ENCODE results near the gene B4GALNT4.

B4GALNT4 gene

DNA sequence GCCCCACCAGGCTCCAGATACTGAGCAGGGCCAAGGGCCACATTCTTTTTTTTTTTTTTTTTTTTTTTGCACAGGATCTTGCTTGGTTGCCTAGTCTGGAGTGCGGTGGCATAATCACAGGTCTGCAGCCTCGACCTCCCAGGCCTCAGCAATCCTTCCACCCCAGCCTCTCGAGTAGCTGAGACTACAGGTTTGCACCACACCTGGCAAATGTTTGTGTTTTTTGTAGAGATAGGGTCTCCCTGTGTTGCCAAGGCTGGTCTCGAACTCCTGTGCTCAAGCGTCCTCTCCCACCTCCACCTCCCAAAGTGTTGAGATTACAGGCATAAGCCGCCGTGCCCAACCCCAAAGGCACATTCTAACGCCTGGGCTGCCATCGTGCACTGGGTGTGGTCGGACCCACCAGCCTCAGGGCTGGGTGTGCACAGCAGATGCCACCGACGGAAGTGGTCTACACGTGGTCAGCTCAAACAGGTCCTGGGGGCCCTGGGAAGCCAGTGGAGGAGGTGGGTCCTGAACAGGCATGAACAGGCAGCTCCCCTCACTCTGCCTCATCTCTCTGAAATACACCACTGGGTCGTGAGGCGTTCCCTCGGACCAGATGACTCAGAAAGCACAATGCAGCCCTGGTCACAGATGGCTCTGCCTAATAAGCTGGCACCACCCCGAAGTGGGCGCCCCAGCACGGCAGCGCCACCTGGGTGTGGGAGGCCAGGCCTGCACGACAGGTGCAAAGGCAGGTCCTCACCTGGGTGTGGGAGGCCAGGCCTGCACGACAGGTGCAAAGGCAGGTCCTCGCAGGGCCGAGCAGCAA is 5.1 kb upstream of the B4GALNT4 start:
- Histone ChIP-seq H2BK120ac (ENCODE audit: low read depth, low read length) (no peak overlapping the region), H4K91ac (ENCODE audit: low read length) (peak overlapping the region; percentile 1), H3K27me3 (ENCODE audit: control insufficient read depth in 1 of 2, insufficient read depth in 1 of 2, low read length in 2 of 2) (peaks cover 4 to 61% of the 10 kb centered on the region in 2 experiments), H2BK12ac (ENCODE audit: low read length in 2 of 2) (no peak overlapping the region), H3K18ac (ENCODE audit: low read depth in 1 of 2, low read length in 2 of 2) (no peak overlapping the region), H3K4me1 (ENCODE audit: control insufficient read depth, insufficient read depth, low read depth, low read length) (peaks cover 21% of the 10 kb centered on the region), H3K9me3 (ENCODE audit: control insufficient read depth, low read length) (peaks cover 9% of the 10 kb centered on the region), H4K8ac (ENCODE audit: low read length) (no peak overlapping the region), H3K79me1 (replicated peaks; ENCODE audit: low read length, poor library complexity, severe bottlenecking) (no peaks in the 10 kb centered on the region), H2AFZ (ENCODE audit: low read depth, low read length) (no peak overlapping the region), H2AK5ac (ENCODE audit: low read length, severe bottlenecking) (no peak overlapping the region), H2BK15ac (ENCODE audit: low read depth, poor library complexity, severe bottlenecking) (no peak overlapping the region), H3K36me3 (ENCODE audit: control insufficient read depth in 1 of 2, insufficient read depth in 2 of 2, low read depth in 1 of 2, low read length in 2 of 2) (no peaks in the 10 kb centered on the region), H3K9ac (ENCODE audit: low read length) (no peak overlapping the region), H3K4me3 (ENCODE audit: insufficient read depth in 1 of 2, low read depth in 1 of 2, low read length in 2 of 2) (no peak overlapping the region), H3K27ac (ENCODE audit: low read length, poor library complexity, severe bottlenecking) (no peak overlapping the region), H3K14ac (ENCODE audit: low read length in 2 of 2) (no peak overlapping the region), H3K23ac (ENCODE audit: low read length in 2 of 2) (no peak overlapping the region), H2BK5ac (ENCODE audit: low read depth, low read length, poor library complexity, severe bottlenecking) (no peak overlapping the region), H3K4me2 (ENCODE audit: low read length, poor library complexity, severe bottlenecking) (peak overlapping the region; percentile 7), H3K4ac (ENCODE audit: low read depth in 1 of 2, low read length in 2 of 2) (no peak overlapping the region)
- WGBS, result 66% methylated on average over 21 of the region's 24 CpGs
- no peak for DNase-seq

DNA sequence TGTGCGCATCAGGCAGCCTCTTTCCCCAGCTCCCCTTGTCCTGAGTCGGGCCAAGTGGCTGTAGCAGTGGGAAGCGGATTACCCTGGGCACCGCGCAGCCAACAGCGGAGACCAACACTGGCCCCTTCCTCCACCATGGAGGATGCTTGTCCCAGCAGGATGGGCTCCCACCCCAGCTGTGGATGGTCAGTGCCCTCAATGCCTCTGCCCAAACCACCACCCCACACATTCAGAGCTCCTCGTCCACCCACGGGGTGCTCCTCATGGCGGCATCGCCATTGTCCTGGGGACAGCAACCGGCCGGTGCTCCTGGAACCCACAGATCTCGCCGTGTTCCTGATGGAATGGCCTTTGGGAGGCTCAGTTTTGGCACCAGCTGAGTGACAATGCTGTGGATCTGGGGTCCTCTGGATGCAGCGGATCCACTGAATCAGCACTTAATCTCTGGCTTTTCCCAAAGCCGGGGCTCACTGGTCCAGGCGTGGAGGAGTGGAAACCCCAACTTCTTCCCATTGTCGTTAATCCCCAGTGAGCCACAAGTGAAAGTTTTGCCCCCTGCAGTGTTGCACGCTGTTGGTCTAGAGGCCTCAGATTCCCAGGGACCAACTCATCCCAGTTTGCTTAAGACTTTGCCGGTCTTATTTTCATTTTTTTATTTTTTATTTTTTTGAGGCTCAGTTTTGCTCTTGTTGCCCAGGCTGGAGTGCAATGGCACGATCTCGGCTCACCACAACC is 4.1 kb upstream of the B4GALNT4 start:
- no peak overlapping the region for H3K27ac ChIP-seq (ENCODE audit: low read length, poor library complexity, severe bottlenecking)
- no peak overlapping the region for H3K4me2 ChIP-seq (ENCODE audit: low read length, poor library complexity, severe bottlenecking)
- H2BK120ac ChIP-seq (ENCODE audit: low read depth, low read length), result no peak overlapping the region
- no peak overlapping the region for H3K9ac ChIP-seq (ENCODE audit: low read length)
- no peak for DNase-seq
- peaks cover 9% of the 10 kb centered on the region for H3K9me3 ChIP-seq (ENCODE audit: control insufficient read depth, low read length)
- H2BK15ac ChIP-seq (ENCODE audit: low read depth, poor library complexity, severe bottlenecking), result no peak overlapping the region
- no peak overlapping the region for H4K8ac ChIP-seq (ENCODE audit: low read length)
- no peaks in the 10 kb centered on the region for H3K79me1 ChIP-seq (replicated peaks; ENCODE audit: low read length, poor library complexity, severe bottlenecking)
- H2BK5ac ChIP-seq (ENCODE audit: low read depth, low read length, poor library complexity, severe bottlenecking), result no peak overlapping the region
- peaks cover 4 to 55% of the 10 kb centered on the region in 2 experiments for H3K27me3 ChIP-seq (ENCODE audit: control insufficient read depth in 1 of 2, insufficient read depth in 1 of 2, low read length in 2 of 2)
- H2AFZ ChIP-seq (ENCODE audit: low read depth, low read length), result no peak overlapping the region
- H3K36me3 ChIP-seq (ENCODE audit: control insufficient read depth in 1 of 2, insufficient read depth in 2 of 2, low read depth in 1 of 2, low read length in 2 of 2), result no peaks in the 10 kb centered on the region
- no peak overlapping the region for H2BK12ac ChIP-seq (ENCODE audit: low read length in 2 of 2)
- H3K23ac ChIP-seq (ENCODE audit: low read length in 2 of 2), result no peak overlapping the region
- H3K4me3 ChIP-seq (ENCODE audit: insufficient read depth in 1 of 2, low read depth in 1 of 2, low read length in 2 of 2), result no peak overlapping the region
- H3K4ac ChIP-seq (ENCODE audit: low read depth in 1 of 2, low read length in 2 of 2), result no peak overlapping the region
- peaks cover 24% of the 10 kb centered on the region for H3K4me1 ChIP-seq (ENCODE audit: control insufficient read depth, insufficient read depth, low read depth, low read length)
- no peak overlapping the region for H3K18ac ChIP-seq (ENCODE audit: low read depth in 1 of 2, low read length in 2 of 2)
- no peak overlapping the region for H4K91ac ChIP-seq (ENCODE audit: low read length)
- no peak overlapping the region for H2AK5ac ChIP-seq (ENCODE audit: low read length, severe bottlenecking)
- 87% methylated on average over 22 of the region's 22 CpGs for WGBS
- H3K14ac ChIP-seq (ENCODE audit: low read length in 2 of 2), result no peak overlapping the region

DNA sequence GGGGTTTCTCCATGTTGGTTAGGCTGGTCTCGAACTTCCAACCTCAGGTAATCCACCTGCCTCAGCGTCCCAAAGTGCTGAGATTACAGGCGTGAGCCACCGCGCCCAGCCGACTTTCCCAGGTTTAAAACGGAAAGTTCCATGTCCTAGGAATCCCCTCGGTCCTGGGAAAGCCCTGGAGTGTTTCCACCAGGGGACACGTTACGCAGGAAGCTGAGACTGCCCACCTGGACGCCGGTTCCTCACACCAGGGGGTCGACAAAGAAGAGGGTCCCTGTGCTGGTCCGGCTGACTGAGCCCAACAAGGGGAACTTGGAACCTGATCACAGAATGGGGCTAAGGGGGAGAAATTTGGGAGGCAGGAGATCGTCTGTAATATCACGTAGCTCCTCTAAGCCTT is 3.5 kb upstream of the B4GALNT4 start:
- peak overlapping the region; percentile 20 for H2AK5ac ChIP-seq (ENCODE audit: low read length, severe bottlenecking)
- peaks cover 4 to 55% of the 10 kb centered on the region in 2 experiments for H3K27me3 ChIP-seq (ENCODE audit: control insufficient read depth in 1 of 2, insufficient read depth in 1 of 2, low read length in 2 of 2)
- no peak overlapping the region for H2AFZ ChIP-seq (ENCODE audit: low read depth, low read length)
- no peak overlapping the region for H3K4ac ChIP-seq (ENCODE audit: low read depth in 1 of 2, low read length in 2 of 2)
- peaks cover 3% of the 10 kb centered on the region for H3K9me3 ChIP-seq (ENCODE audit: control insufficient read depth, low read length)
- H2BK120ac ChIP-seq (ENCODE audit: low read depth, low read length), result no peak overlapping the region
- no peak overlapping the region for H3K23ac ChIP-seq (ENCODE audit: low read length in 2 of 2)
- no peak for DNase-seq
- no peaks in the 10 kb centered on the region for H3K36me3 ChIP-seq (ENCODE audit: control insufficient read depth in 1 of 2, insufficient read depth in 2 of 2, low read depth in 1 of 2, low read length in 2 of 2)
- no peak overlapping the region for H3K18ac ChIP-seq (ENCODE audit: low read depth in 1 of 2, low read length in 2 of 2)
- no peaks in the 10 kb centered on the region for H3K79me1 ChIP-seq (replicated peaks; ENCODE audit: low read length, poor library complexity, severe bottlenecking)
- no peak overlapping the region for H4K8ac ChIP-seq (ENCODE audit: low read length)
- peaks cover 30% of the 10 kb centered on the region for H3K4me1 ChIP-seq (ENCODE audit: control insufficient read depth, insufficient read depth, low read depth, low read length)
- no peak overlapping the region for H3K4me2 ChIP-seq (ENCODE audit: low read length, poor library complexity, severe bottlenecking)
- H3K27ac ChIP-seq (ENCODE audit: low read length, poor library complexity, severe bottlenecking), result no peak overlapping the region
- WGBS, result 82% methylated on average over 15 of the region's 16 CpGs
- no peak overlapping the region for H3K9ac ChIP-seq (ENCODE audit: low read length)
- no peak overlapping the region for H2BK12ac ChIP-seq (ENCODE audit: low read length in 2 of 2)
- no peak overlapping the region for H2BK15ac ChIP-seq (ENCODE audit: low read depth, poor library complexity, severe bottlenecking)
- no peak overlapping the region for H2BK5ac ChIP-seq (ENCODE audit: low read depth, low read length, poor library complexity, severe bottlenecking)
- H4K91ac ChIP-seq (ENCODE audit: low read length), result no peak overlapping the region
- no peak overlapping the region for H3K14ac ChIP-seq (ENCODE audit: low read length in 2 of 2)
- H3K4me3 ChIP-seq (ENCODE audit: insufficient read depth in 1 of 2, low read depth in 1 of 2, low read length in 2 of 2), result no peak overlapping the region

GRCh38 chr11:367956-368413 is 1.3 kb upstream of the B4GALNT4 start:
- H3K27me3 ChIP-seq (ENCODE audit: control insufficient read depth in 1 of 2, insufficient read depth in 1 of 2, low read length in 2 of 2), result peaks cover 4 to 66% of the 10 kb centered on the region in 2 experiments
- DNase-seq, result no peak
- no peak overlapping the region for H3K4me3 ChIP-seq (ENCODE audit: insufficient read depth in 1 of 2, low read depth in 1 of 2, low read length in 2 of 2)
- no peak overlapping the region for H3K14ac ChIP-seq (ENCODE audit: low read length in 2 of 2)
- H3K9me3 ChIP-seq (ENCODE audit: control insufficient read depth, low read length), result no peaks in the 10 kb centered on the region
- H2AFZ ChIP-seq (ENCODE audit: low read depth, low read length), result no peak overlapping the region
- peaks cover 36% of the 10 kb centered on the region for H3K4me1 ChIP-seq (ENCODE audit: control insufficient read depth, insufficient read depth, low read depth, low read length)
- H3K4ac ChIP-seq (ENCODE audit: low read depth in 1 of 2, low read length in 2 of 2), result no peak overlapping the region
- peak overlapping the region; percentile 28 for H4K91ac ChIP-seq (ENCODE audit: low read length)
- H3K4me2 ChIP-seq (ENCODE audit: low read length, poor library complexity, severe bottlenecking), result peak overlapping the region; percentile 68
- 48% methylated on average over 7 of the region's 7 CpGs for WGBS
- no peak overlapping the region for H3K9ac ChIP-seq (ENCODE audit: low read length)
- H2BK120ac ChIP-seq (ENCODE audit: low read depth, low read length), result no peak overlapping the region
- peaks cover 0 to 16% of the 10 kb centered on the region in 2 experiments for H3K36me3 ChIP-seq (ENCODE audit: control insufficient read depth in 1 of 2, insufficient read depth in 2 of 2, low read depth in 1 of 2, low read length in 2 of 2)
- H3K27ac ChIP-seq (ENCODE audit: low read length, poor library complexity, severe bottlenecking), result no peak overlapping the region
- H4K8ac ChIP-seq (ENCODE audit: low read length), result no peak overlapping the region
- peak overlapping the region in 1 of 2 experiments; percentile 70 for H2BK12ac ChIP-seq (ENCODE audit: low read length in 2 of 2)
- H2AK5ac ChIP-seq (ENCODE audit: low read length, severe bottlenecking), result no peak overlapping the region
- no peak overlapping the region for H2BK5ac ChIP-seq (ENCODE audit: low read depth, low read length, poor library complexity, severe bottlenecking)
- H3K18ac ChIP-seq (ENCODE audit: low read depth in 1 of 2, low read length in 2 of 2), result peak overlapping the region; percentile 6 to 30
- H2BK15ac ChIP-seq (ENCODE audit: low read depth, poor library complexity, severe bottlenecking), result no peak overlapping the region
- no peak overlapping the region for H3K23ac ChIP-seq (ENCODE audit: low read length in 2 of 2)
- peaks cover 6% of the 10 kb centered on the region for H3K79me1 ChIP-seq (replicated peaks; ENCODE audit: low read length, poor library complexity, severe bottlenecking)

Data from mesenchymal stem cell (in vitro differentiated cells and primary cell).